IPS-15b (cell line): Measurements from ENCODE around the gene HTRA3.

ENCODE experiments used
- H3K27me3 ChIP-seq: one replicate; pipeline ENCODE4 v1.6.1; 2013; ENCODE audit warnings: low read length; ENCODE audit not compliant: control insufficient read depth, insufficient read depth
- H3K36me3 ChIP-seq: one replicate; pipeline ENCODE4 v1.6.1; 2013; ENCODE audit warnings: low read length; ENCODE audit not compliant: control insufficient read depth, insufficient read depth
- H3K4me1 ChIP-seq: one replicate; pipeline ENCODE4 v1.6.1; 2013; ENCODE audit warnings: mild to moderate bottlenecking, low read length; ENCODE audit not compliant: control insufficient read depth, insufficient read depth
- H3K4me3 ChIP-seq: one replicate; pipeline ENCODE4 v1.5.1; 2013; ENCODE audit warnings: low read depth, low read length
- H3K9ac ChIP-seq: one replicate; pipeline ENCODE4 v1.6.1; 2013; ENCODE audit warnings: low read depth, mild to moderate bottlenecking, low read length
- H3K9me3 ChIP-seq: one replicate; pipeline ENCODE4 v1.6.1; 2013; ENCODE audit warnings: mild to moderate bottlenecking, low read length; ENCODE audit not compliant: control insufficient read depth, insufficient read depth

The HTRA3 gene

GRCh38 chr4:8297691-8298485 is 28.3 kb downstream of the HTRA3 start:
- Histone ChIP-seq H3K27me3 (no peaks in the 10 kb centered on the region), H3K4me1 (no peaks in the 10 kb centered on the region), H3K9me3 (no peaks in the 10 kb centered on the region), H3K4me3 (no peak overlapping the region), H3K9ac (no peak overlapping the region), H3K36me3 (no peaks in the 10 kb centered on the region)

- no peaks in the 10 kb centered on the region for H3K9me3 ChIP-seq
- H3K27me3 ChIP-seq: no peaks in the 10 kb centered on the region
- H3K9ac ChIP-seq: no peak overlapping the region
- no peak overlapping the region for H3K4me3 ChIP-seq
- H3K36me3 ChIP-seq: no peaks in the 10 kb centered on the region
- no peaks in the 10 kb centered on the region for H3K4me1 ChIP-seq
Measured at GRCh38 chr4:8300832-8301231, 31.3 kb downstream of the HTRA3 start.

- Histone ChIP-seq H3K9me3 (no peaks in the 10 kb centered on the region), H3K9ac (no peak overlapping the region), H3K4me1 (no peaks in the 10 kb centered on the region), H3K36me3 (no peaks in the 10 kb centered on the region), H3K4me3 (no peak overlapping the region), H3K27me3 (no peaks in the 10 kb centered on the region)
Measured at GRCh38 chr4:8301851-8302730, 32.5 kb downstream of the HTRA3 start.

GRCh38 chr4:8303081-8303480 is 33.5 kb downstream of the HTRA3 start:
- Histone ChIP-seq H3K9ac (no peak overlapping the region), H3K4me3 (no peak overlapping the region), H3K9me3 (no peaks in the 10 kb centered on the region), H3K27me3 (no peaks in the 10 kb centered on the region), H3K36me3 (no peaks in the 10 kb centered on the region), H3K4me1 (no peaks in the 10 kb centered on the region)

GRCh38 chr4:8303485-8304281 is 34.1 kb downstream of the HTRA3 start:
- Histone ChIP-seq H3K36me3 (no peaks in the 10 kb centered on the region), H3K9me3 (no peaks in the 10 kb centered on the region), H3K9ac (no peak overlapping the region), H3K4me3 (no peak overlapping the region), H3K4me1 (no peaks in the 10 kb centered on the region), H3K27me3 (no peaks in the 10 kb centered on the region)

DNA sequence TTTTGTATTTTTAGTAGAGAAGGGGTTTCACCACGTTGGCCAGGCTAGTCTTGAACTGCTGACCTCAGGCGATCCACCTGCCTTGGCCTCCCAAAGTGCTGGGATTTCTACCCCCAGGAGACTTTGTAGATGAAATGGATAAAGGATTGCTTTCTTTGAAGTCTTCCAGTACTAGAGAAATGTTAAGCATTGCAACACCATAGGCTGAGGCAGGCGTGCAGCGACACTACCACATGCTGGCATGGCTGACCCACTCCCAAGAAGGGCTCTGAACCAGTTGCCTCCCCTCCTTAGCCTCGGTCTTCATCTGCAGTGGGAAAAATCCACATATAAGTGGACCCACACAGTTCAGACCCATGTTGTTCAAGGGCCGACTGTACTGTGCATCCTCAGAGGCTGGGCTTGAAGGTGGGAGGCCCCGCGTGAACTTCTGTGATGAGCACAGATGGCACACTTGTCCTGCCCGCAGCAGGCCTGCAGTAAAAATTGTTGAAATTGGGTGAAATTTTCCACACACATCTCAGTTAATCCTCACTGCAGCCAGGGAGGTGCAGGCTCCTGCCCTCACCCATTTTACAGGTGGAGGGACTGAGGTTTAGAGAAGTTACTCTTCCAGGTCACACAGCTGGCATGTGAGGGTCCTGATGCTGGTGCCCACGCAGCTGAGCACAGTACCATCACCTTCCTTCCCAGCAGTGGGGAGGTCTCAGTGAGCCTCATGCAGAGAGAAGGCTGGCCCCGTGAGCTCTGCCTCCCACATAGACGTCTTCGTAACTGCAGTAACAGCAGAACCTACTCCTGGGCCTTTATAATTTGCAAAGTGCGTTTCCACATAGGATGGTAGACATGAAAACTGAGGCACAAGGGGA is 35.5 kb downstream of the HTRA3 start:
- no peak overlapping the region for H3K9ac ChIP-seq
- no peak overlapping the region for H3K4me3 ChIP-seq
- H3K27me3 ChIP-seq: no peaks in the 10 kb centered on the region
- no peaks in the 10 kb centered on the region for H3K4me1 ChIP-seq
- H3K36me3 ChIP-seq: no peaks in the 10 kb centered on the region
- H3K9me3 ChIP-seq: no peaks in the 10 kb centered on the region

DNA sequence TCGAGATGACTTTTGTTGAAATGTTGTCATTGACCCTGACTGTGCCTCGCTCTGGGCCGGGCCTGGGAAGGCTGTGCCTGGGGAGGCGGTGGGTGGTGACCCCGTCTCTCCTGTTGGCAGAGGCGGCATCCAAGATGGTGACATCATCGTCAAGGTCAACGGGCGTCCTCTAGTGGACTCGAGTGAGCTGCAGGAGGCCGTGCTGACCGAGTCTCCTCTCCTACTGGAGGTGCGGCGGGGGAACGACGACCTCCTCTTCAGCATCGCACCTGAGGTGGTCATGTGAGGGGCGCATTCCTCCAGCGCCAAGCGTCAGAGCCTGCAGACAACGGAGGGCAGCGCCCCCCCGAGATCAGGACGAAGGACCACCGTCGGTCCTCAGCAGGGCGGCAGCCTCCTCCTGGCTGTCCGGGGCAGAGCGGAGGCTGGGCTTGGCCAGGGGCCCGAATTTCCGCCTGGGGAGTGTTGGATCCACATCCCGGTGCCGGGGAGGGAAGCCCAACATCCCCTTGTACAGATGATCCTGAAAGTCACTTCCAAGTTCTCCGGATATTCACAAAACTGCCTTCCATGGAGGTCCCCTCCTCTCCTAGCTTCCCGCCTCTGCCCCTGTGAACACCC is 36.4 kb downstream of the HTRA3 start:
- Histone ChIP-seq H3K4me1 (no peaks in the 10 kb centered on the region), H3K27me3 (no peaks in the 10 kb centered on the region), H3K4me3 (no peak overlapping the region), H3K9me3 (no peaks in the 10 kb centered on the region), H3K36me3 (no peaks in the 10 kb centered on the region), H3K9ac (no peak overlapping the region)

- H3K9ac ChIP-seq: no peak overlapping the region
- H3K4me3 ChIP-seq: no peak overlapping the region
- H3K4me1 ChIP-seq: no peaks in the 10 kb centered on the region
- H3K9me3 ChIP-seq: no peaks in the 10 kb centered on the region
- H3K36me3 ChIP-seq: no peaks in the 10 kb centered on the region
- H3K27me3 ChIP-seq: no peaks in the 10 kb centered on the region
Measured at GRCh38 chr4:8306511-8307021, 37.0 kb downstream of the HTRA3 start.

GRCh38 chr4:8307121-8307520 is 37.6 kb downstream of the HTRA3 start:
- H3K4me1 ChIP-seq: no peaks in the 10 kb centered on the region
- no peaks in the 10 kb centered on the region for H3K9me3 ChIP-seq
- no peak overlapping the region for H3K9ac ChIP-seq
- no peaks in the 10 kb centered on the region for H3K27me3 ChIP-seq
- H3K4me3 ChIP-seq: no peak overlapping the region
- no peaks in the 10 kb centered on the region for H3K36me3 ChIP-seq

DNA sequence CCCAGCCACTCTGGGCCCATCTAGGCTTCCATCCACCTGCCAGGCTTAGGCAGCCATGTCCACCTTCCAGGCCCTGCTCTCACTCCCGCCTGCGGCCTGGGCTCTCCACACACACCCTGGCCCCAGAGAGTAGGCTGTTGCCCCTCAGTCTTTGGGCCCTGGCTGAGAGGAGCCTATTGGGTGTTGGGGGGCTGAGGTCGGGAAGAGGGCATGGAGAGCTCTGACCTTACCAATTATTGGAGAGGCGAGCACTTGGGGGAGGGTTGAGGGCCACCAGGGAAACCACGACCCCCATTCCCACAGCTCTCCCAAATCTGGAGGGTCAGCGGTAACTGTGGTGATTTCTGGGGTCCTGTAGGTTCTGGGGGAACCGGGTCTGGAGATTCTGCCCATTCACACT is 38.2 kb downstream of the HTRA3 start:
- Histone ChIP-seq H3K4me1 (no peaks in the 10 kb centered on the region), H3K4me3 (no peak overlapping the region), H3K9me3 (no peaks in the 10 kb centered on the region), H3K36me3 (no peaks in the 10 kb centered on the region), H3K27me3 (no peaks in the 10 kb centered on the region), H3K9ac (no peak overlapping the region)
